Measurements from ENCODE around the gene EIF1AX. TPM values are rescaled to one million over a fixed set of nuclear protein-coding genes. Genes with fewer than 3 reads are reported as not detected.
A peak's percentile ranks its signal among the peaks of the same experiment; 100 is the strongest.

Gene EIF1AX
- total and polyA plus RNA-seq, 4 donors = 37.3 to 104 (median 47.8) TPM

GRCh38 chrX:20101934-20102581 is 39.6 kb downstream of the EIF1AX start:
- Histone ChIP-seq H3K27ac (ENCODE audit: low read depth in 1 of 2, low read length in 1 of 2) (no peak overlapping the region), H3K9me3 (ENCODE audit: control insufficient read depth in 4 of 4, insufficient read depth in 3 of 4, low read length in 3 of 4) (peaks cover 0 to 3% (median 0%) of the 10 kb centered on the region in 4 donors), H3K4me1 (ENCODE audit: control insufficient read depth in 5 of 5, insufficient read depth in 5 of 5, low read length in 5 of 5) (no peaks in the 10 kb centered on the region), H3K36me3 (ENCODE audit: control insufficient read depth in 4 of 4, insufficient read depth in 4 of 4, low read length in 4 of 4) (no peaks in the 10 kb centered on the region), H3K4me3 (no peak overlapping the region), H3K9ac (ENCODE audit: insufficient read depth in 1 of 2, low read length in 2 of 2) (no peak overlapping the region), H3K27me3 (ENCODE audit: control insufficient read depth in 3 of 3, insufficient read depth in 3 of 3, low read length in 2 of 3) (peaks cover 0 to 64% (median 29%) of the 10 kb centered on the region in 3 donors)
- no peak for DNase-seq
- ATAC-seq (ENCODE audit: insufficient read depth, low FRiP score) = no peak
- TF ChIP-seq CTCF (IDR thresholded peaks at IDR 0.05; ENCODE audit: control extremely low read depth, extremely low read depth) = no peak
- WGBS, 2 donors = 65 to 94% methylated on average over 2 of the region's 2 CpGs

GRCh38 chrX:20091499-20091898 is 50.1 kb downstream of the EIF1AX start:
- DNase-seq (no peak), ATAC-seq (ENCODE audit: insufficient read depth, low FRiP score) (no peak)
- H3K27ac ChIP-seq (ENCODE audit: low read depth in 1 of 2, low read length in 1 of 2) = no peak overlapping the region
- no peaks in the 10 kb centered on the region for H3K9me3 ChIP-seq (ENCODE audit: control insufficient read depth in 4 of 4, insufficient read depth in 3 of 4, low read length in 3 of 4)
- H3K4me1 ChIP-seq (ENCODE audit: control insufficient read depth in 5 of 5, insufficient read depth in 5 of 5, low read length in 5 of 5) = no peaks in the 10 kb centered on the region
- WGBS, 2 donors = 82 to 96% methylated on average over 3 of the region's 3 CpGs
- H3K27me3 ChIP-seq (ENCODE audit: control insufficient read depth in 3 of 3, insufficient read depth in 3 of 3, low read length in 2 of 3) = peaks cover 0 to 51% (median 25%) of the 10 kb centered on the region in 3 donors
- H3K9ac ChIP-seq (ENCODE audit: insufficient read depth in 1 of 2, low read length in 2 of 2) = no peak overlapping the region
- H3K36me3 ChIP-seq (ENCODE audit: control insufficient read depth in 4 of 4, insufficient read depth in 4 of 4, low read length in 4 of 4) = no peaks in the 10 kb centered on the region
- no peak for TF ChIP-seq CTCF (IDR thresholded peaks at IDR 0.05; ENCODE audit: control extremely low read depth, extremely low read depth)
- no peak overlapping the region for H3K4me3 ChIP-seq

GRCh38 chrX:20089845-20090244 is 51.8 kb downstream of the EIF1AX start:
- Histone ChIP-seq H3K27me3 (ENCODE audit: control insufficient read depth in 3 of 3, insufficient read depth in 3 of 3, low read length in 2 of 3) (peaks cover 0 to 61% (median 28%) of the 10 kb centered on the region in 3 donors), H3K9ac (ENCODE audit: insufficient read depth in 1 of 2, low read length in 2 of 2) (no peak overlapping the region), H3K4me3 (no peak overlapping the region), H3K27ac (ENCODE audit: low read depth in 1 of 2, low read length in 1 of 2) (no peak overlapping the region), H3K4me1 (ENCODE audit: control insufficient read depth in 5 of 5, insufficient read depth in 5 of 5, low read length in 5 of 5) (no peaks in the 10 kb centered on the region), H3K9me3 (ENCODE audit: control insufficient read depth in 4 of 4, insufficient read depth in 3 of 4, low read length in 3 of 4) (no peaks in the 10 kb centered on the region), H3K36me3 (ENCODE audit: control insufficient read depth in 4 of 4, insufficient read depth in 4 of 4, low read length in 4 of 4) (no peaks in the 10 kb centered on the region)
- peak in 1 of 3 donors; percentile 1 for DNase-seq
- ATAC-seq (ENCODE audit: insufficient read depth, low FRiP score) = no peak
- WGBS, 2 donors = 65 to 80% methylated on average over 6 of the region's 6 CpGs
- no peak for TF ChIP-seq CTCF (IDR thresholded peaks at IDR 0.05; ENCODE audit: control extremely low read depth, extremely low read depth)

GRCh38 chrX:20080277-20080676 is 61.4 kb downstream of the EIF1AX start:
- peaks cover 0 to 56% (median 26%) of the 10 kb centered on the region in 3 donors for H3K27me3 ChIP-seq (ENCODE audit: control insufficient read depth in 3 of 3, insufficient read depth in 3 of 3, low read length in 2 of 3)
- H3K36me3 ChIP-seq (ENCODE audit: control insufficient read depth in 4 of 4, insufficient read depth in 4 of 4, low read length in 4 of 4) = no peaks in the 10 kb centered on the region
- no peak for DNase-seq
- H3K9me3 ChIP-seq (ENCODE audit: control insufficient read depth in 4 of 4, insufficient read depth in 3 of 4, low read length in 3 of 4) = no peaks in the 10 kb centered on the region
- ATAC-seq (ENCODE audit: insufficient read depth, low FRiP score) = no peak
- H3K4me3 ChIP-seq = no peak overlapping the region
- H3K27ac ChIP-seq (ENCODE audit: low read depth in 1 of 2, low read length in 1 of 2) = no peak overlapping the region
- no peak overlapping the region for H3K9ac ChIP-seq (ENCODE audit: insufficient read depth in 1 of 2, low read length in 2 of 2)
- no peak for TF ChIP-seq CTCF (IDR thresholded peaks at IDR 0.05; ENCODE audit: control extremely low read depth, extremely low read depth)
- H3K4me1 ChIP-seq (ENCODE audit: control insufficient read depth in 5 of 5, insufficient read depth in 5 of 5, low read length in 5 of 5) = no peaks in the 10 kb centered on the region
- WGBS, 2 donors = 90 to 100% methylated on average over 1 of the region's 1 CpG
